HEK293 (cell line): ENCODE measurements around the gene F2RL3.

Experiments
- MYNN ChIP-seq: fragments of 450-650 bp; formaldehyde crosslinking; IDR thresholded peaks from 2 replicates; pipeline ENCODE4 v1.5.1; 2016; ENCODE audit warnings: missing biosample characterization, missing genetic modification characterization, borderline replicate concordance
- SP2 ChIP-seq: fragments of 450-650 bp; formaldehyde crosslinking; IDR thresholded peaks from 2 replicates; pipeline ENCODE4 v1.5.1; 2016; ENCODE audit warnings: missing biosample characterization, missing genetic modification characterization
- TRIM28 ChIP-seq: IDR thresholded peaks from 2 replicates; pipeline ENCODE4 v1.6.1; 2011; ENCODE audit warnings: low read length, control low read depth, borderline replicate concordance
- ZBTB1 ChIP-seq: fragments of 450-650 bp; formaldehyde crosslinking; IDR thresholded peaks from 2 replicates; pipeline ENCODE4 v1.5.1; 2016; ENCODE audit warnings: missing biosample characterization, missing genetic modification characterization
- ZNF133 ChIP-seq: fragments of 450-650 bp; formaldehyde crosslinking; IDR thresholded peaks from 2 replicates; pipeline ENCODE4 v1.5.1; 2016; ENCODE audit warnings: missing biosample characterization, missing genetic modification characterization
- ZNF140 ChIP-seq: fragments of 450-650 bp; formaldehyde crosslinking; IDR thresholded peaks from 2 replicates; pipeline ENCODE4 v1.5.1; 2016; ENCODE audit warnings: missing biosample characterization, missing genetic modification characterization
- ZNF175 ChIP-seq: fragments of 450-650 bp; formaldehyde crosslinking; IDR thresholded peaks from 2 replicates; pipeline ENCODE4 v1.5.1; 2016; ENCODE audit warnings: missing biosample characterization, missing genetic modification characterization
- ZNF311 ChIP-seq: fragments of 450-650 bp; formaldehyde crosslinking; IDR thresholded peaks from 2 replicates; pipeline ENCODE4 v1.5.1; 2017; ENCODE audit warnings: missing biosample characterization, missing genetic modification characterization, borderline replicate concordance
- ZNF529 ChIP-seq: fragments of 450-650 bp; formaldehyde crosslinking; IDR thresholded peaks from 2 replicates; pipeline ENCODE4 v1.5.1; 2017; ENCODE audit warnings: missing genetic modification characterization, missing biosample characterization; ENCODE audit not compliant: insufficient replicate concordance
- ZNF660 ChIP-seq: fragments of 450-650 bp; IDR thresholded peaks from 2 replicates; pipeline ENCODE4 v1.5.1; 2018; ENCODE audit warnings: missing biosample characterization, mild to moderate bottlenecking, missing genetic modification characterization
- TF ChIP-seq, protein P1 (sequence below): fragments of 450-650 bp; formaldehyde crosslinking; IDR thresholded peaks from 2 replicates; pipeline ENCODE4 v1.5.1; 2016; ENCODE audit warnings: missing biosample characterization, missing genetic modification characterization
- TF ChIP-seq, protein P2 (sequence below): fragments of 450-650 bp; formaldehyde crosslinking; IDR thresholded peaks from 2 replicates; pipeline ENCODE4 v1.5.1; 2016; ENCODE audit warnings: missing biosample characterization, missing genetic modification characterization
- TF ChIP-seq, protein P3 (sequence below): fragments of 450-650 bp; formaldehyde crosslinking; IDR thresholded peaks from 2 replicates; pipeline ENCODE4 v1.5.1; 2016; ENCODE audit warnings: missing biosample characterization, missing genetic modification characterization
- TF ChIP-seq, protein P4 (sequence below): IDR thresholded peaks from 2 replicates; pipeline ENCODE4 v1.6.1; 2011; ENCODE audit warnings: mild to moderate bottlenecking, low read depth, low read length, borderline replicate concordance

DNA sequence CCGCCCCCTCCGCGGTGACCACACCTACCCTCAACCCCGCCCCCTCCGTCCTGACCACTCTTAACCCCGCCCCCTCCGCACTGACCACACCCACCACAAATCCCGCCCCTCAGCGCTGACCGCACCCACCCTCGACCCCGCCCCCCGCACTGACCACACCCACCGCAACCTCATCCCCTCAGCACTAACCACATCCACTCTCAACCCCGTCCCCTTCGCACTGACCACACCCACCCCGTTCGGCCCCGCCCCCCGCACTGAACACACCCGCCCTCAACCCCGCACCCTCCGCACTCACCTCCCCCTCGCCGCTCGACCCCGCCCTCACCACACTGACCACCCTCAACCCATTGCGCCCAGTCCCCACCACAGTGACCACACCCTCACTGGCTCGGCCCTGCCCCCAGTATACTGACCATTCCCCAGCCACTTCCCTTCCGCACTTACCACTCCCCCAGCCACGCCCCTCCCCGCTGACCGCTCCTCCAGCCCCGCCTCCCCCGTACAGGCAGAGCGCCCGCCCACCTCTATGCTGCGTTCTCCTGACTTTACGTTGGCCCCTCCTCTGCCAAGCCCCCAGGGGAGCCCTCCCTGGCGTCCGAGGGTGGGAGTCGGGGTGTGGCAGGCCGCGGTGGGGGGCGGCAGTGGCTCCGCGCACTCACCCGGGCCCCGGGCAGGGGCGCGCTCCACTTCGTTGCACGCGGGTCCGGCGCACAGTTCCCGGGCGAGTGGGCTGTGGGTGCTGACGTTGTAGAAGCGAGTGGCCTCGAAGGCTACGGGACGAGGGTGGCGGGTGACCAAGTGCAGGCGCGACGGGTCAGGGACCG lies 8.4 kb downstream of the F2RL3 start:
- TF ChIP-seq, protein P1, sequence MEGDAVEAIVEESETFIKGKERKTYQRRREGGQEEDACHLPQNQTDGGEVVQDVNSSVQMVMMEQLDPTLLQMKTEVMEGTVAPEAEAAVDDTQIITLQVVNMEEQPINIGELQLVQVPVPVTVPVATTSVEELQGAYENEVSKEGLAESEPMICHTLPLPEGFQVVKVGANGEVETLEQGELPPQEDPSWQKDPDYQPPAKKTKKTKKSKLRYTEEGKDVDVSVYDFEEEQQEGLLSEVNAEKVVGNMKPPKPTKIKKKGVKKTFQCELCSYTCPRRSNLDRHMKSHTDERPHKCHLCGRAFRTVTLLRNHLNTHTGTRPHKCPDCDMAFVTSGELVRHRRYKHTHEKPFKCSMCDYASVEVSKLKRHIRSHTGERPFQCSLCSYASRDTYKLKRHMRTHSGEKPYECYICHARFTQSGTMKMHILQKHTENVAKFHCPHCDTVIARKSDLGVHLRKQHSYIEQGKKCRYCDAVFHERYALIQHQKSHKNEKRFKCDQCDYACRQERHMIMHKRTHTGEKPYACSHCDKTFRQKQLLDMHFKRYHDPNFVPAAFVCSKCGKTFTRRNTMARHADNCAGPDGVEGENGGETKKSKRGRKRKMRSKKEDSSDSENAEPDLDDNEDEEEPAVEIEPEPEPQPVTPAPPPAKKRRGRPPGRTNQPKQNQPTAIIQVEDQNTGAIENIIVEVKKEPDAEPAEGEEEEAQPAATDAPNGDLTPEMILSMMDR = no peak
- TF ChIP-seq ZNF175 (tag by site-specific recombination) (no peak), TRIM28 (no peak), ZNF529 (tag by site-specific recombination) (no peak), ZNF133 (tag by site-specific recombination) (peak; percentile 60; the same call in 1 of the 2 replicates), ZBTB1 (no peak), SP2 (tag by site-specific recombination) (peak; percentile 76), MYNN (tag by site-specific recombination) (no peak), ZNF140 (tag by site-specific recombination) (no peak), ZNF311 (tag by site-specific recombination) (no peak), ZNF660 (no peak)
- TF ChIP-seq, protein P2, sequence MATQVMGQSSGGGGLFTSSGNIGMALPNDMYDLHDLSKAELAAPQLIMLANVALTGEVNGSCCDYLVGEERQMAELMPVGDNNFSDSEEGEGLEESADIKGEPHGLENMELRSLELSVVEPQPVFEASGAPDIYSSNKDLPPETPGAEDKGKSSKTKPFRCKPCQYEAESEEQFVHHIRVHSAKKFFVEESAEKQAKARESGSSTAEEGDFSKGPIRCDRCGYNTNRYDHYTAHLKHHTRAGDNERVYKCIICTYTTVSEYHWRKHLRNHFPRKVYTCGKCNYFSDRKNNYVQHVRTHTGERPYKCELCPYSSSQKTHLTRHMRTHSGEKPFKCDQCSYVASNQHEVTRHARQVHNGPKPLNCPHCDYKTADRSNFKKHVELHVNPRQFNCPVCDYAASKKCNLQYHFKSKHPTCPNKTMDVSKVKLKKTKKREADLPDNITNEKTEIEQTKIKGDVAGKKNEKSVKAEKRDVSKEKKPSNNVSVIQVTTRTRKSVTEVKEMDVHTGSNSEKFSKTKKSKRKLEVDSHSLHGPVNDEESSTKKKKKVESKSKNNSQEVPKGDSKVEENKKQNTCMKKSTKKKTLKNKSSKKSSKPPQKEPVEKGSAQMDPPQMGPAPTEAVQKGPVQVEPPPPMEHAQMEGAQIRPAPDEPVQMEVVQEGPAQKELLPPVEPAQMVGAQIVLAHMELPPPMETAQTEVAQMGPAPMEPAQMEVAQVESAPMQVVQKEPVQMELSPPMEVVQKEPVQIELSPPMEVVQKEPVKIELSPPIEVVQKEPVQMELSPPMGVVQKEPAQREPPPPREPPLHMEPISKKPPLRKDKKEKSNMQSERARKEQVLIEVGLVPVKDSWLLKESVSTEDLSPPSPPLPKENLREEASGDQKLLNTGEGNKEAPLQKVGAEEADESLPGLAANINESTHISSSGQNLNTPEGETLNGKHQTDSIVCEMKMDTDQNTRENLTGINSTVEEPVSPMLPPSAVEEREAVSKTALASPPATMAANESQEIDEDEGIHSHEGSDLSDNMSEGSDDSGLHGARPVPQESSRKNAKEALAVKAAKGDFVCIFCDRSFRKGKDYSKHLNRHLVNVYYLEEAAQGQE (tag by site-specific recombination) = no peak
- TF ChIP-seq, protein P3, sequence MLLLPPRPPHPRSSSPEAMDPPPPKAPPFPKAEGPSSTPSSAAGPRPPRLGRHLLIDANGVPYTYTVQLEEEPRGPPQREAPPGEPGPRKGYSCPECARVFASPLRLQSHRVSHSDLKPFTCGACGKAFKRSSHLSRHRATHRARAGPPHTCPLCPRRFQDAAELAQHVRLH (tag by site-specific recombination) = no peak
- TF ChIP-seq, protein P4, sequence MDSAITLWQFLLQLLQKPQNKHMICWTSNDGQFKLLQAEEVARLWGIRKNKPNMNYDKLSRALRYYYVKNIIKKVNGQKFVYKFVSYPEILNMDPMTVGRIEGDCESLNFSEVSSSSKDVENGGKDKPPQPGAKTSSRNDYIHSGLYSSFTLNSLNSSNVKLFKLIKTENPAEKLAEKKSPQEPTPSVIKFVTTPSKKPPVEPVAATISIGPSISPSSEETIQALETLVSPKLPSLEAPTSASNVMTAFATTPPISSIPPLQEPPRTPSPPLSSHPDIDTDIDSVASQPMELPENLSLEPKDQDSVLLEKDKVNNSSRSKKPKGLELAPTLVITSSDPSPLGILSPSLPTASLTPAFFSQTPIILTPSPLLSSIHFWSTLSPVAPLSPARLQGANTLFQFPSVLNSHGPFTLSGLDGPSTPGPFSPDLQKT = no peak
